GM12878 (cell line): ENCODE results near the gene SPIB.
"Not testable (repeated sequence)": the region's sequence is repeated elsewhere in the genome, so short reads cannot be mapped to it uniquely, and the experiment has no call there.

ENCODE experiments used
- CREM ChIP-seq: IDR thresholded peaks from 2 replicates; pipeline ENCODE4 v1.6.1; 2014; ENCODE audit warnings: antibody characterized with exemption, low read depth
- CTCF ChIP-seq, 3 experiments: IDR thresholded peaks in 2 of 3; conservative IDR thresholded peaks in 1 of 3; 2 replicates each; pipeline ENCODE4 v1.5.1; 2011; ENCODE audit warnings: low read depth in 3 of 3, low read length in 3 of 3, mild to moderate bottlenecking in 3 of 3, control low read depth in 2 of 3, moderate library complexity in 2 of 3, inconsistent platforms in 1 of 3, mixed read lengths in 1 of 3; ENCODE audit not compliant: control insufficient read depth in 2 of 3, insufficient read depth in 1 of 3; ENCODE audit errors: extremely low read depth in 1 of 3
- EGR1 ChIP-seq, 2 experiments: IDR thresholded peaks; 1 replicate in 1 of 2; 2 replicates in 1 of 2; pipeline ENCODE4 v1.6.1; 2011 to 2012; ENCODE audit warnings: low read depth in 2 of 2, low read length in 2 of 2, borderline replicate concordance in 1 of 2, mild to moderate bottlenecking in 1 of 2, moderate library complexity in 1 of 2
- EZH2 ChIP-seq: IDR thresholded peaks from 2 replicates; pipeline ENCODE4 v1.6.1; 2012; ENCODE audit warnings: low read depth, mild to moderate bottlenecking, control low read depth, inconsistent platforms, low read length, borderline replicate concordance; ENCODE audit not compliant: control insufficient read depth
- HCFC1 ChIP-seq: fragments of 150-350 bp; IDR thresholded peaks from 2 replicates; pipeline ENCODE4 v1.6.1; 2014; ENCODE audit warnings: low read length
- JUNB ChIP-seq: IDR thresholded peaks from 2 replicates; pipeline ENCODE4 v1.6.1; 2016; ENCODE audit warnings: antibody characterized with exemption, mild to moderate bottlenecking
- MYC ChIP-seq: IDR thresholded peaks from 2 replicates; pipeline ENCODE4 v1.6.1; 2011; ENCODE audit warnings: mild to moderate bottlenecking, low read length, moderate library complexity, inconsistent platforms; ENCODE audit not compliant: insufficient read depth, insufficient replicate concordance, insufficient read length, severe bottlenecking
- NR2C1 ChIP-seq: fragments of 450-650 bp; IDR thresholded peaks from 2 replicates; pipeline ENCODE4 v1.6.1; 2017; ENCODE audit warnings: antibody characterized with exemption, mild to moderate bottlenecking, moderate library complexity
- POLR2A ChIP-seq: IDR thresholded peaks from 2 replicates; pipeline ENCODE4 v1.6.1; 2011; ENCODE audit warnings: low read depth, mild to moderate bottlenecking, low read length
- POLR2AphosphoS2 ChIP-seq: IDR thresholded peaks from 2 replicates; pipeline ENCODE4 v1.6.1; 2011; ENCODE audit warnings: low read depth, mild to moderate bottlenecking, low read length, improper control_type of control experiment, moderate library complexity
- TCF12 ChIP-seq: IDR thresholded peaks from 2 replicates; pipeline ENCODE4 v1.6.1; 2011; ENCODE audit warnings: low read depth, mild to moderate bottlenecking, low read length
- ZBTB40 ChIP-seq: fragments of 450-650 bp; IDR thresholded peaks from 2 replicates; pipeline ENCODE4 v1.6.1; 2016; ENCODE audit warnings: mild to moderate bottlenecking, moderate library complexity, borderline replicate concordance

DNA sequence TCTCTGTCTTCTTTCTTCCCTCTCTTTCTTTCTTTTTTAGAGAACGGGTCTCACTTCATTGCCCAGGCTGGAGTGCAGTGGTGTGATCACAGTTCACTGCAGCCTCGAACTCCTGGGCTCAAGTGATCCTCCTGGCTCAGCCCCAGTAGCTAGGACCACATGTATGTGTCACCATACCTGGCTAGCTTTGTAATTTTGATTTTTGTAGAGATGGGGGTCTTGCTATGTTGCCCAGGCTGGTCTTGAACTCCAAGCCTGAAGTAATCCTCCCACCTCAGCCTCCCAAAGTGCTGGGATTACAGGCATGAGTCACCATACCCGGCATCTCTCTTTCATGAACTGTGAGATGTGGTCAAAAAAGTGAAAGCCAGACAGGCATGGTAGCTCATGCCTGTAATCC is 54.6 kb downstream of the SPIB start:
- TF ChIP-seq POLR2AphosphoS2; CREM; CTCF (IDR thresholded peaks at IDR 0.05 in 2 of 3, conservative IDR thresholded peaks at IDR 0.05 in 1 of 3; ENCODE audit: control insufficient read depth in 2 of 3, extremely low read depth in 1 of 3, insufficient read depth in 1 of 3, low read depth in 3 of 3, low read length in 3 of 3); EZH2; POLR2A; EGR1 (IDR thresholded peaks at IDR 0.05; ENCODE audit: borderline replicate concordance in 1 of 2, low read depth in 2 of 2, low read length in 2 of 2); JUNB; NR2C1; TCF12; MYC; ZBTB40; HCFC1: not testable (repeated sequence)
